ENCODE data around the gene P2RX5. TPM values are rescaled to one million over a fixed set of nuclear protein-coding genes. Genes with fewer than 3 reads are reported as not detected.

The P2RX5 gene
- total RNA-seq, 1 donor from 2014 or later, result 0.30 TPM

- Mint-ChIP-seq H3K9me3 (ENCODE audit: low read depth) (no peaks in the 10 kb centered on the region), H3K4me3 (ENCODE audit: unreplicated experiment) (no peak overlapping the region), H3K27me3 (ENCODE audit: low read depth) (no peaks in the 10 kb centered on the region), H3K4me1 (ENCODE audit: low read depth) (peaks cover 25% of the 10 kb centered on the region), H3K36me3 (ENCODE audit: low read depth) (peaks cover 4% of the 10 kb centered on the region), H3K27ac (ENCODE audit: unreplicated experiment) (peak overlapping the region; percentile 79)
- peak; percentile 81 for DNase-seq (ENCODE audit: low spot score)
- TF ChIP-seq CTCF (IDR thresholded peaks at IDR 0.05), result no peak
Measured at GRCh38 chr17:3657874-3658783, 37.8 kb downstream of the P2RX5 start.

GRCh38 chr17:3657588-3657869 is 38.4 kb downstream of the P2RX5 start:
- no peak for DNase-seq (ENCODE audit: low spot score)
- no peak overlapping the region for H3K27ac Mint-ChIP-seq (ENCODE audit: unreplicated experiment)
- no peaks in the 10 kb centered on the region for H3K27me3 Mint-ChIP-seq (ENCODE audit: low read depth)
- peaks cover 25% of the 10 kb centered on the region for H3K4me1 Mint-ChIP-seq (ENCODE audit: low read depth)
- no peaks in the 10 kb centered on the region for H3K9me3 Mint-ChIP-seq (ENCODE audit: low read depth)
- H3K36me3 Mint-ChIP-seq (ENCODE audit: low read depth), result peaks cover 2% of the 10 kb centered on the region
- TF ChIP-seq CTCF (IDR thresholded peaks at IDR 0.05), result no peak
- H3K4me3 Mint-ChIP-seq (ENCODE audit: unreplicated experiment), result no peak overlapping the region

- TF ChIP-seq CTCF (IDR thresholded peaks at IDR 0.05), result no peak
- Mint-ChIP-seq H3K4me1 (ENCODE audit: low read depth) (peaks cover 25% of the 10 kb centered on the region), H3K27ac (ENCODE audit: unreplicated experiment) (no peak overlapping the region), H3K36me3 (ENCODE audit: low read depth) (no peaks in the 10 kb centered on the region), H3K27me3 (ENCODE audit: low read depth) (no peaks in the 10 kb centered on the region), H3K9me3 (ENCODE audit: low read depth) (no peaks in the 10 kb centered on the region), H3K4me3 (ENCODE audit: unreplicated experiment) (no peak overlapping the region)
- DNase-seq (ENCODE audit: low spot score), result peak; percentile 83
Measured at GRCh38 chr17:3656755-3657587, 39.0 kb downstream of the P2RX5 start.

GRCh38 chr17:3656353-3656752 is 39.6 kb downstream of the P2RX5 start:
- H3K4me1 Mint-ChIP-seq (ENCODE audit: low read depth), result peaks cover 25% of the 10 kb centered on the region
- peak; percentile 53 for DNase-seq (ENCODE audit: low spot score)
- TF ChIP-seq CTCF (IDR thresholded peaks at IDR 0.05), result no peak
- H3K4me3 Mint-ChIP-seq (ENCODE audit: unreplicated experiment), result no peak overlapping the region
- H3K9me3 Mint-ChIP-seq (ENCODE audit: low read depth), result no peaks in the 10 kb centered on the region
- no peaks in the 10 kb centered on the region for H3K27me3 Mint-ChIP-seq (ENCODE audit: low read depth)
- H3K36me3 Mint-ChIP-seq (ENCODE audit: low read depth), result no peaks in the 10 kb centered on the region
- no peak overlapping the region for H3K27ac Mint-ChIP-seq (ENCODE audit: unreplicated experiment)

- H3K9me3 Mint-ChIP-seq (ENCODE audit: low read depth), result no peaks in the 10 kb centered on the region
- H3K27me3 Mint-ChIP-seq (ENCODE audit: low read depth), result no peaks in the 10 kb centered on the region
- H3K4me3 Mint-ChIP-seq (ENCODE audit: unreplicated experiment), result no peak overlapping the region
- DNase-seq (ENCODE audit: low spot score), result peak; percentile 65
- no peak for TF ChIP-seq CTCF (IDR thresholded peaks at IDR 0.05)
- H3K36me3 Mint-ChIP-seq (ENCODE audit: low read depth), result no peaks in the 10 kb centered on the region
- H3K27ac Mint-ChIP-seq (ENCODE audit: unreplicated experiment), result no peak overlapping the region
- H3K4me1 Mint-ChIP-seq (ENCODE audit: low read depth), result peaks cover 21% of the 10 kb centered on the region
Measured at GRCh38 chr17:3655766-3656165, 40.2 kb downstream of the P2RX5 start.
